Measurements from ENCODE around the gene ZNF383.
"Not testable (repeated sequence)": the region's sequence is repeated elsewhere in the genome, so short reads cannot be mapped to it uniquely, and the experiment has no call there.

Gene ZNF383

DNA sequence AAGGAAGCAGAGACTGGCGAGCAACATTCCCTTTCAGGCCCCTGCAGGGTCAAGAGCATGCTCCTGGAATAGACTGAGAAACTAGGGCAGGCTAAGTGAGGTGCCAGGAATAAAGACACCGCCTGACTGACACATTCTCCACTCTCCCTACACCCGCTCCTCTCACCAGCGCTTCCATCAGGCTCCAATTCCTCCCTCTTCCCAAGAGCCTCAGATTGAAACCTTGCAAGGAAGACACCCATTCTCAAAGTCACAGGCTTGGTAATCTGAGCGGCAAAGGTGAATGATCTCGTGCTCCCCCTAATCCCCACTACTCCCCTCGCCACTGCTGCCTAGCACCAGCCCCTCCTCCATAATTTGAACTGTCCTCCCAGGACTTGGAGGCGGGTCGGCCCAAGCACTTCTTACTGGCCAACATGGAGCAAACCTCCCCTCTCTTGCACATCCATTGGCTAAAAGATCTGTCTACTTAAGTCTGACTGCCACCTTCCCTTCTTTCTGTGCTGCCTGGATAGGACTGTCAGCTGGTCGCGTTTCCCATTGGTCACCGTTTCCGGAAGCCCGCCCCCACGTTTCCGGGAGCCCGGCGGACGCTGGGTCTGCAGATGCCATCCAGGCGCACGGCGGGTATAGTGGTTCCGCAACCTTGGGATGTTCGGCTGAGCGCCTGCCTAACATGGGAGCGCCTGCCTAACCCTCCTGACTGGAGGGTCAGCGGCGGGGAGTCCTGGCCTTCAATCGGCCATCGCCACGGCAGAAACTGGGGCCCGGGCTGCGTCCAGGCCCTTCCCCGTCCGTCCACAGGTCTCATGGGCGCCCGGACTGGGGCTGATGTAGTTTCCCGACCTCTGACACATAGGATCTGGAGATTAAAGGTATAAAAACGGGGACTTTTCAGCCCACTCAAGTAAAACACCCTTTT lies 33.6 kb downstream of the ZNF383 start:
- H3K27ac ChIP-seq, result peak overlapping the region; percentile 47
- peak overlapping the region; percentile 88 for H3K4me3 ChIP-seq (ENCODE audit: low read depth, low read length)
- no peaks in the 10 kb centered on the region for H3K27me3 ChIP-seq (replicated peaks)
- peak; percentile 98 for DNase-seq
- H3K36me3 ChIP-seq (replicated peaks), result peaks cover 1% of the 10 kb centered on the region
- TF ChIP-seq, protein P1, sequence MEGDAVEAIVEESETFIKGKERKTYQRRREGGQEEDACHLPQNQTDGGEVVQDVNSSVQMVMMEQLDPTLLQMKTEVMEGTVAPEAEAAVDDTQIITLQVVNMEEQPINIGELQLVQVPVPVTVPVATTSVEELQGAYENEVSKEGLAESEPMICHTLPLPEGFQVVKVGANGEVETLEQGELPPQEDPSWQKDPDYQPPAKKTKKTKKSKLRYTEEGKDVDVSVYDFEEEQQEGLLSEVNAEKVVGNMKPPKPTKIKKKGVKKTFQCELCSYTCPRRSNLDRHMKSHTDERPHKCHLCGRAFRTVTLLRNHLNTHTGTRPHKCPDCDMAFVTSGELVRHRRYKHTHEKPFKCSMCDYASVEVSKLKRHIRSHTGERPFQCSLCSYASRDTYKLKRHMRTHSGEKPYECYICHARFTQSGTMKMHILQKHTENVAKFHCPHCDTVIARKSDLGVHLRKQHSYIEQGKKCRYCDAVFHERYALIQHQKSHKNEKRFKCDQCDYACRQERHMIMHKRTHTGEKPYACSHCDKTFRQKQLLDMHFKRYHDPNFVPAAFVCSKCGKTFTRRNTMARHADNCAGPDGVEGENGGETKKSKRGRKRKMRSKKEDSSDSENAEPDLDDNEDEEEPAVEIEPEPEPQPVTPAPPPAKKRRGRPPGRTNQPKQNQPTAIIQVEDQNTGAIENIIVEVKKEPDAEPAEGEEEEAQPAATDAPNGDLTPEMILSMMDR (IDR thresholded peaks at IDR 0.05; ENCODE audit: low read depth, low read length, missing control alignments), result no peak
- in situ Hi-C loops (cut with HindIII; ENCODE audit: low pct_ligation_motif_present, low sequenced_read_pairs), result no loop called here

- H3K27ac ChIP-seq; DNase-seq; H3K27me3 ChIP-seq (replicated peaks); H3K4me3 ChIP-seq (ENCODE audit: low read depth, low read length); H3K36me3 ChIP-seq (replicated peaks); in situ Hi-C loops (cut with HindIII; ENCODE audit: low pct_ligation_motif_present, low sequenced_read_pairs): not testable (repeated sequence)
Observed at GRCh38 chr19:37263028-37263427, 45.0 kb downstream of the ZNF383 start.

DNA sequence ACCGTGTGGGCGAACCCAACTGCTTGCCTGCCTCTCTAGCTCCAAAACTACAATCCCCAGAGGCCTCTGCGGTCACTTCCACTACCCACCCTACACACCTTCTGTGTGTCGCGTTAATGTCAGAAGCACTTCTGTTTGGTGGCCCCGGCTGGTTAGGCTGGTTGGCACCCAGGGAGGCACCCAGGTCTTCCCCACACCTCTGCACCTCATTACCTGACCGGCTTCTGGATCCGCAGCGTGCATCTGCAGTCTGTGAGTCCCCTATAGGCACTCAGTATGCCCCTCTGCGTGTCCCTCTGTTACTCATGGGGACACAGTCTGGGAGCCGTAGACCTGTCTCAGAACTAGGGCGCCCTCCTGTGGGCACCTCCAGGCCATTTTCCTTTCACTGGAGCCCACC lies 49.0 kb downstream of the ZNF383 start:
- DNase-seq; H3K27ac ChIP-seq; in situ Hi-C loops (cut with HindIII; ENCODE audit: low pct_ligation_motif_present, low sequenced_read_pairs); H3K27me3 ChIP-seq (replicated peaks); H3K36me3 ChIP-seq (replicated peaks); H3K4me3 ChIP-seq (ENCODE audit: low read depth, low read length): not testable (repeated sequence)

- in situ Hi-C loops (cut with HindIII; ENCODE audit: low pct_ligation_motif_present, low sequenced_read_pairs); DNase-seq; H3K4me3 ChIP-seq (ENCODE audit: low read depth, low read length); H3K27ac ChIP-seq; H3K36me3 ChIP-seq (replicated peaks); H3K27me3 ChIP-seq (replicated peaks): not testable (repeated sequence)
Observed at GRCh38 chr19:37267755-37268154, 49.7 kb downstream of the ZNF383 start.

DNA sequence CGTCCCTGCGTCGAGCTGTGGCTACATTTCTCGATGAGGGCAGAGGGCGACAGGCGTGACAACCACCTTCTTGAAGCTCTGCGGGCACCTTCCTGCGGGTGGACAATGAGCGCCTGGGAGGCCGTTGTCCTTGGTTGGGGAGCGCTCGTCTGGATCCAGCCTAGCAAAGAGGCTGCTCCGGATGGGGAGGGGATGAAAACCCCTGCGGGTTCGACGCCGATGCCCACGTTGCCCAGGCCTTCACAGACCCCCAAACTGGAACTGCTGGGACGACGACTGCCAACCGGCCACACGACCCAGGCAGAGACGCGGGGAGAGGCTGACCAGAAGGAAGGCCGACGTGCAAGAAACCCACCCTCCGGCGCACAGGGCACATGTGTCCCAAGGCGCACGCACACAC lies 62.6 kb downstream of the ZNF383 start:
- H3K4me3 ChIP-seq (ENCODE audit: low read depth, low read length); in situ Hi-C loops (cut with HindIII; ENCODE audit: low pct_ligation_motif_present, low sequenced_read_pairs); H3K36me3 ChIP-seq (replicated peaks); H3K27me3 ChIP-seq (replicated peaks); H3K27ac ChIP-seq; DNase-seq: not testable (repeated sequence)

- H3K27ac ChIP-seq; in situ Hi-C loops (cut with HindIII; ENCODE audit: low pct_ligation_motif_present, low sequenced_read_pairs); H3K27me3 ChIP-seq (replicated peaks); H3K36me3 ChIP-seq (replicated peaks); DNase-seq; H3K4me3 ChIP-seq (ENCODE audit: low read depth, low read length): not testable (repeated sequence)
Observed at GRCh38 chr19:37284020-37284419, 66.0 kb downstream of the ZNF383 start.

- H3K36me3 ChIP-seq (replicated peaks); in situ Hi-C loops (cut with HindIII; ENCODE audit: low pct_ligation_motif_present, low sequenced_read_pairs); H3K27ac ChIP-seq; DNase-seq; H3K4me3 ChIP-seq (ENCODE audit: low read depth, low read length); H3K27me3 ChIP-seq (replicated peaks): not testable (repeated sequence)
Observed at GRCh38 chr19:37289229-37289628, 71.2 kb downstream of the ZNF383 start.

DNA sequence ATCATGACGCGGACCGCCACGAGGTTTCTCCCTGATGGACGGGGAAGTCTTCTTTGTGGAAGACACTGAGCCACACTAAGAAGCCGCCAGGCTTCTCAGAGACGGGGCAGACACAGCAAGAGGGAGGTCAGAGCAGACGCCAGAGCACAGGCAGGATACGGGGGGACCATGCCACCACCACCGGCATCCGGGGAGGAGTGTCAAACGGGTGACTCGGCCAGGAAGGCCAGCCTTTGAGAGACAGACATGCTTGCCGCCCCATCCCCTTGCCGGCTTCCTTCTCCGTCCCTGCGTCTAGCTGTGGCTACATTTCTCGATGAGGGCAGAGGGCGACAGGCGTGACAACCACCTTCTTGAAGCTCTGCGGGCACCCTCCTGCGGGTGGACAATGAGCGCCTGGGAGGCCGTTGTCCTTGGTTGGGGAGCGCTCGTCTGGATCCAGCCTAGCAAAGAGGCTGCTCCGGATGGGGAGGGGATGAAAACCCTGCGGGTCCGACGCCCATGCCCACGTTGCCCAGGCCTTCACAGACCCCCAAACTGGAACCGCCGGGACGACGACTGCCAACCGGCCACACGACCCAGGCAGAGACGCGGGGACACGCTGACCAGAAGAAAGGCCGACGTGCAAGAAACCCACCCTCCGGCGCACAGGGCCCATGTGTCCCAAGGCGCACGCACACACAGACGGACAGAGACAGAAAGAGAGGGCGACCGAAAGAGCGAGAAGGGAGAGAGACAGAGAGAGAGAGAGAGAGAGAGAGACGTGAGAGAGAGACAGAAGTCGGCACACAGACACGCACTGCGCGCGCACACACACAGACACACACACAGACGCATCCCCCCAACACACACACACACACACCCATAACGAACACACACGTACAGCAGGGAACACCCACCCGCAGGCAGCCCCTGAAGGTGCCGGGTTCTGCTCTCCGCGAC lies 75.3 kb downstream of the ZNF383 start:
- in situ Hi-C loops (cut with HindIII; ENCODE audit: low pct_ligation_motif_present, low sequenced_read_pairs); DNase-seq: not testable (repeated sequence)

DNA sequence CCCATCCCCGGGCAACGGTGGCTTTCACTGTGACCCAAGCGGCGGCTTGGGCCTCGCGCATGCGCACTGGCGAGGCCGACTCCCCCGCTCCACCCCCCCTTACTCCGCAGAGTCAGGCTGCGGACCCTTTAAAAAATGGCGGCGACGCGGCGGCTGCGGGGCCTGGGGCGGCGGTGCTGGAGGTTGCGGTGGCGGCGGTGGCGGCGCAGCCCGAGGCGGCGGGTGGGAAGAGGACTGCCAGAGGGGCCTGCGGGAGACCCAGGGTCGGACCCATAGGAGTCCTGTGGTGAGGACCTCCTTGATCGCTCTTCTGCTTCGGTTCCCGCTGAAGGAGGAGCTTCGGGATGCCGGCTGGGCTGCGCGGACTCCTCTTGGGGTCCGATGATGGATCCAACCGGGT lies 76.2 kb downstream of the ZNF383 start:
- H3K27me3 ChIP-seq (replicated peaks); DNase-seq; H3K4me3 ChIP-seq (ENCODE audit: low read depth, low read length); H3K27ac ChIP-seq; H3K36me3 ChIP-seq (replicated peaks); in situ Hi-C loops (cut with HindIII; ENCODE audit: low pct_ligation_motif_present, low sequenced_read_pairs): not testable (repeated sequence)

More for the DNA sequence above, 75.3 kb downstream of the ZNF383 start:
- H3K4me3 ChIP-seq (ENCODE audit: low read depth, low read length); H3K27me3 ChIP-seq (replicated peaks); H3K27ac ChIP-seq; H3K36me3 ChIP-seq (replicated peaks): not testable (repeated sequence)

All from brain microvascular endothelial cell (primary cell).